Breast epithelium (tissue), 3 donors: Measurements from ENCODE around the gene ZNF211.

Experiments used
- POLR2A ChIP-seq: fragments of 450-650 bp; IDR thresholded peaks from one replicate; pipeline ENCODE4 v1.6.1; 2016; ENCODE audit warnings: antibody characterized with exemption, mild to moderate bottlenecking, moderate library complexity
- TF ChIP-seq, protein P1 (sequence below), 3 donors: fragments of 450-650 bp; IDR thresholded peaks; one replicate each; pipeline ENCODE4 v1.5.1; 2016 to 2017; ENCODE audit warnings: antibody characterized with exemption in 3 of 3, mild to moderate bottlenecking in 3 of 3, moderate library complexity in 3 of 3

DNA sequence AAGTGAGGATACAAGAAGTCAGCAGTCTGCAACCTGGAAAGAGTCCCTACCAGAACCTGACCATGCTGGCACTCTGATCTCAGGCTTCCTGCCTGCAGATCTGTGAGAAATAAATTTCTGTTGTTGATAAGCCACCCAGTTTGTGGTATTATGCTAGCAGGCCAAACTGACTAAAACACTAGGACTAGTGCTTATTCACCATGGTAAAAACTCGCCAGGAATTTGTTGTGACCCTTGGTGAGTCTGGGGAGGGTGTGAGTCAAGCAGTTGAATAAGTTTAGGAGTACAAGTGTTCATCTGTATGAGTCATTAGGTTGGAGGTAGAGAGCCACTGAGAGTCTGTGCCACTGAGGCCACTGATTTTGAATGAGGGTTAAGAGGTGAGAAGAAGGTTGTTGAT is 45.4 kb upstream of the ZNF211 start:
- TF ChIP-seq, protein P1, sequence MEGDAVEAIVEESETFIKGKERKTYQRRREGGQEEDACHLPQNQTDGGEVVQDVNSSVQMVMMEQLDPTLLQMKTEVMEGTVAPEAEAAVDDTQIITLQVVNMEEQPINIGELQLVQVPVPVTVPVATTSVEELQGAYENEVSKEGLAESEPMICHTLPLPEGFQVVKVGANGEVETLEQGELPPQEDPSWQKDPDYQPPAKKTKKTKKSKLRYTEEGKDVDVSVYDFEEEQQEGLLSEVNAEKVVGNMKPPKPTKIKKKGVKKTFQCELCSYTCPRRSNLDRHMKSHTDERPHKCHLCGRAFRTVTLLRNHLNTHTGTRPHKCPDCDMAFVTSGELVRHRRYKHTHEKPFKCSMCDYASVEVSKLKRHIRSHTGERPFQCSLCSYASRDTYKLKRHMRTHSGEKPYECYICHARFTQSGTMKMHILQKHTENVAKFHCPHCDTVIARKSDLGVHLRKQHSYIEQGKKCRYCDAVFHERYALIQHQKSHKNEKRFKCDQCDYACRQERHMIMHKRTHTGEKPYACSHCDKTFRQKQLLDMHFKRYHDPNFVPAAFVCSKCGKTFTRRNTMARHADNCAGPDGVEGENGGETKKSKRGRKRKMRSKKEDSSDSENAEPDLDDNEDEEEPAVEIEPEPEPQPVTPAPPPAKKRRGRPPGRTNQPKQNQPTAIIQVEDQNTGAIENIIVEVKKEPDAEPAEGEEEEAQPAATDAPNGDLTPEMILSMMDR (IDR thresholded peaks at IDR 0.05), result no peak
- TF ChIP-seq POLR2A, result no peak
